Activated CD4-positive, alpha-beta T cell treated with anti-CD3 and anti-CD28 coated beads for 36 hours (primary cell): Measurements from ENCODE around the gene FOXA2. TPM values are rescaled to one million over a fixed set of nuclear protein-coding genes. Genes with fewer than 3 reads are reported as not detected.

Experiments used
- ATAC-seq: fragments of 200-7000 bp; cut with Tn5 transposase; one replicate; pipeline ENCODE4 v1.10.0; 2021; ENCODE audit warnings: mild to moderate bottlenecking, moderate library complexity
- CTCF ChIA-PET: fragments of 350-600 bp; sonication (Branson Sonifier 250); formaldehyde crosslinking; loops from one replicate; lab custom pipeline; 2021; ENCODE audit warnings: antibody characterized with exemption; lab: Charles Lee
- POLR2A ChIA-PET: fragments of 350-600 bp; sonication (Branson Sonifier 250); formaldehyde crosslinking; loops from one replicate; lab custom pipeline; 2021; ENCODE audit warnings: antibody characterized with exemption, inconsistent platforms; lab: Charles Lee
- DNase-seq: peaks from one replicate; pipeline ENCODE4 v3.0.0-alpha.2; 2020
- H3K27ac Mint-ChIP-seq: one replicate; pipeline ENCODE4 v1.8.0; 2021; ENCODE audit warnings: mixed read lengths
- H3K27me3 Mint-ChIP-seq: one replicate; pipeline ENCODE4 v1.8.0; 2021; ENCODE audit warnings: mixed read lengths
- H3K36me3 Mint-ChIP-seq: one replicate; pipeline ENCODE4 v1.8.0; 2021; ENCODE audit warnings: low read depth, mixed read lengths
- H3K4me1 Mint-ChIP-seq: one replicate; pipeline ENCODE4 v1.8.0; 2021; ENCODE audit warnings: mixed read lengths
- H3K4me3 Mint-ChIP-seq: one replicate; pipeline ENCODE4 v1.8.0; 2021; ENCODE audit warnings: mild to moderate bottlenecking, moderate library complexity, mixed read lengths
- H3K9me3 Mint-ChIP-seq: one replicate; pipeline ENCODE4 v1.8.0; 2021; ENCODE audit warnings: low read depth, mixed read lengths
- intact Hi-C, 2 experiments: fragments of 100-400 bp; cut with DNase I in 1 of 2; cut with micrococcal nuclease in 1 of 2; formaldehyde crosslinking; loops; one replicate each; pipeline versions ENCODE4 v1.14.2 to v1.15.1; 2022 to 2024; cut with DNase I, micrococcal nuclease
- total RNA-seq, 2 experiments: library from RNA; stranded (reverse); gene quantifications; one replicate each; pipeline ENCODE4 v1.2.3, GENCODE V29; 2021

Gene FOXA2
- total RNA-seq, 2 experiments from 2014 or later: not detected

DNA sequence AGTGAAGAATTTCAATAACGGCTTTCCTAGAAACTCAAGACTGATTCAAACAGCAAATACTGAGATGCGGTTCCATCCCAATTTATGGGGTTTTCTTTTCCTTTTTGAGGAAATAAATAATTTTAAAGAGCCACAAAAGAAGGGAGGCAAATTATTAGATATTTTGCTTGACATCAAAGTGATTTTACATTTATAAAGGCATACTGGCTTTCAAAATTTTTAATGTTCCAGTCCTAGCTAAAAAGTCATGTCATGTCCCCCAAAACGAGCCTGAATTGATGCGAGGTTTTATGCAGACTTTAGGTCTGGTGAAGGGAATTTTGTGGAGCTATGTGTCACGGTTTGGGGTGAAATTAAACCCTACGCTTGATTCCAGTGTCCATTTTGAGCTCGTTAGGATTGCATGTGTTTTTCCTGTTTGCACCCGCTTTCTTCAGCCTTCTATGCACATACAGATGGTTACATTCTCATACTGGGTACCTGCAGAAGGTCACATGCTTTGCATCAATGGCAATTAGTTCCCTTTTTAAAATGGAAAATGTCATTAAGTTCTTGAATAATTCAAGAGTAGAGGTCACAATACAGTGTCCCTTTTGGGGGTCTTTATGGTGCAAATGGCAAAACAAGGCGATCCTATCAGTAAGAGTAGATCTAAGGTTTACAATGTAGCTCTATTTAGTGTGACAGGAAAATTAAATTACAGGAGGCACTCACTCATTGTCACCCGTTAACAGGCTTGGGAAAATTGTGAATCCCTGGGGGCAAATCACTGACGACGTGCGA is 17.3 kb downstream of the FOXA2 start:
- Mint-ChIP-seq H3K9me3 (no peaks in the 10 kb centered on the region), H3K4me3 (no peak overlapping the region), H3K4me1 (no peaks in the 10 kb centered on the region), H3K27ac (no peak overlapping the region), H3K27me3 (peaks cover 62% of the 10 kb centered on the region), H3K36me3 (no peaks in the 10 kb centered on the region)
- no peak for DNase-seq
- intact Hi-C loops: loop anchor here in 1 of 2 experiments (2.0 to 5.0 kb wide), 2 partner anchors 16 to 1050 kb away; no protein-coding TSS in a partner anchor
- ATAC-seq: no peak
- ChIA-PET POLR2A (no interaction called here), CTCF (no interaction called here)

DNA sequence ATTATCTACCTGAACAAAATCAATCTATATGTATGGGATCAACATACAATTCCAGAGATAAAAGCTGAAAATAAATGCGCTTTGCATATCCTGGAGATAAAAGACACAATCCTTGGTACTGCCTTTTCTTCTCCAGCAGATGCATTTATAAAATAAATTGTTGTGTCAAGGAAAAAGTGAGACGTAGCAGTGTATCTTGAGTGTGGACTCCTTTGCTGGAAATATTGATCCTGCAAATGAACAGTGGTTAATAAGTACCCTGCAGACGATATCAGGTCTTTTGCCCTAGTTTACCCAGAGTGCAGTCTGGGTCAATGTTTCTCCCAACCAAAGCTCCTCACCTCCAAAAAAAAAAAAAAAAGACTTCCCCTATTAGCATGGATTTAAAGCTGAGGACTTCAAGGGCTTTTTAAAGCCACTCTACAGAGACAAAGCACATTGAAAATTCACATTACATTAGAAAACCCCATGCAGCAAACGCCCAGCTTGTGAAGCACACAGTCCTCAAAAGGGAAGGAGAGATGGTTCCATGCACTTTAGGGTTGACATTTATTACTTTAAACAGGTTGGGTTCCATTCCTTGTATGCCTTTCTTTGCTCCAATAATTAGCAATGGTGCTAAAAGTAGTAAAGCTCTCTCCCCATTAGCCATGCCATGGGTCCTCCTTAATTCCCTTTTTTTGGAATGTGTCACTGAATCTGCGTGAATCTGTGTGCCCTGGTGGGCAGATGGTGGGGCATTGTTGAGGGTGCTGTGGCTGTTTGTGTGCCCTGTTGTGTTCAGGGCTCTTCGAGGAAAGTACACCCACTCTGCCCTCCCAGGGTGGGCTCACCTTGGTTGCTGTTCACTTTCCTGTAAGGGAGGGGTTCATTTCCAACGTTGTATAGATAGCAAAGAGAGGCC is 21.1 kb downstream of the FOXA2 start:
- H3K27ac Mint-ChIP-seq: no peak overlapping the region
- H3K36me3 Mint-ChIP-seq: no peaks in the 10 kb centered on the region
- no peak overlapping the region for H3K4me3 Mint-ChIP-seq
- intact Hi-C loops: no loop called here
- DNase-seq (no peak), ATAC-seq (no peak)
- ChIA-PET CTCF (interaction anchor here (0.7 kb wide), 1 partner anchor 120 kb away, joined by 3 read pairs; no protein-coding TSS in a partner anchor), POLR2A (no interaction called here)
- H3K4me1 Mint-ChIP-seq: no peaks in the 10 kb centered on the region
- no peaks in the 10 kb centered on the region for H3K9me3 Mint-ChIP-seq
- peaks cover 59% of the 10 kb centered on the region for H3K27me3 Mint-ChIP-seq

DNA sequence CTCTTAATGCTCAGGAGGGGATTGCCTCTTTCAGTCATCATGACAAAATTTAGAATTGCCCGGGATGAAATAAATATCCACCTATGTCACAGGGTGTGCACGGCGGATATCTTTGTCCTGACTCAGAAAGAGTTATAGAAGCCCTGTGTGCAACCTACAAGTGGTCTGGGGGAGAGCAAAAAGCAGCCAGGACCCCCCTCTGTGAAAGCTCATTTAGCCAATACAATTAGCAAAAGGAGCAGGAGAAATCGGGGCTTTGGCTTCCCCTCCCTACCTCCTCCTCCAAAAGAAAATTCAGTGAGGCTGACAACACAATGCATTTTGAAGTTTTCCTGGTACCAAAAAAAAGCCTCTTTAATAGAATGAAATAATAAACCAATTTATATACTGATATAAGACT is 21.8 kb downstream of the FOXA2 start:
- Mint-ChIP-seq H3K9me3 (no peaks in the 10 kb centered on the region), H3K36me3 (no peaks in the 10 kb centered on the region), H3K4me1 (no peaks in the 10 kb centered on the region), H3K4me3 (no peak overlapping the region), H3K27me3 (peaks cover 52% of the 10 kb centered on the region), H3K27ac (no peak overlapping the region)
- ATAC-seq: no peak
- ChIA-PET POLR2A (no interaction called here), CTCF (no interaction called here)
- intact Hi-C loops: no loop called here
- no peak for DNase-seq

DNA sequence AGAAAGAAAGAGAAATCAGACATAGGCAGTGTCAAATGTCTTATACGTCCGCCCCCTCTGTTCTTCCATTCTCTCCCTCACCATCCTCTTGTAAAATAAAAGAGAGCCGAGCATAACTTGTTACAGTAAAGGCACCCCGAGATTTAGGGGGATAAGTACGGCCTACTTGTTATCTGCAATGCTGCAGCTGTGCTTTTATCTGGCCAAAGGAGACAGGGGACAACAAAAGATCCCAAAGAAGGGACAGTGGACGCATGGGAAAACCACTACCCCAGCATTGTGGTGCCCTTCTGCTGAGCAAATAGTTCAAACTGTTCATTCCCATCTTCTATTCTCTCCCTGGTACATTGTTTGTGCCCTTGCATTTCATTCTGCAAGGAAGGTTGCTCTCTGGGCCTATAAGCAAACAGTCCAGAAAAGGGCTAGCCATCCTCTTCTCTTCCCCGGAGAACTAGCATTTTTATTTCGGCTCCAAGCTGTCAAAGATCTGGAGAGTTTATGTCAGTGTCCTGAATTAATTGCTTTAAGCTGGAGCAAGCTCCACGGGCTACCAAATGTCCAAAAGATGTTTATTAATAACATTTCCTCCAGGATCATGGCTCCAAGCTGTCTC is 22.3 kb downstream of the FOXA2 start:
- intact Hi-C loops: no loop called here
- ATAC-seq (no peak), DNase-seq (no peak)
- Mint-ChIP-seq H3K27ac (no peak overlapping the region), H3K9me3 (no peaks in the 10 kb centered on the region), H3K36me3 (no peaks in the 10 kb centered on the region), H3K4me3 (no peak overlapping the region), H3K27me3 (peaks cover 50% of the 10 kb centered on the region), H3K4me1 (no peaks in the 10 kb centered on the region)
- ChIA-PET CTCF (no interaction called here), POLR2A (no interaction called here)

DNA sequence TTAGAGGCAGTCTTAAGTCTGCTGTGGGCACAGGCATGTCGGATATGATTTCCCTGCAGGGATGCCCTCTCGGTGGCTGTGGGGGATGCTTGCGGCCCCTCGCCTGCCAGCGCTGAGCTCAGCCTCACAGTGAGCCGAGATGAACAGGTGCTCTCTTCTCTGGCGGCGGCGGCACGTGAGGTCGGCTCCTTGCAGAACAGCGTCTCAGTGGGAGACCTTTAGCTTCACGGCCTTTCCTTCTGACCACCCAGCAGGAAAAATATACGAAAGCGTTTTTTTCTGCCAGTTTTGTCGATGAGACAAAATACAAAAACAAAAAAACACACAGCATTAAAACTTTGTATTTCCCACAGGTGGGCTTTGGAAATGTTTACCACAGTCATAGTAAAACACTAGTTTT is 23.6 kb downstream of the FOXA2 start:
- peaks cover 46% of the 10 kb centered on the region for H3K27me3 Mint-ChIP-seq
- no peak overlapping the region for H3K27ac Mint-ChIP-seq
- no peaks in the 10 kb centered on the region for H3K9me3 Mint-ChIP-seq
- no peak for DNase-seq
- H3K4me1 Mint-ChIP-seq: no peaks in the 10 kb centered on the region
- H3K36me3 Mint-ChIP-seq: no peaks in the 10 kb centered on the region
- no peak overlapping the region for H3K4me3 Mint-ChIP-seq
- POLR2A ChIA-PET: no interaction called here
- CTCF ChIA-PET: no interaction called here
- ATAC-seq: no peak
- intact Hi-C loops: no loop called here

DNA sequence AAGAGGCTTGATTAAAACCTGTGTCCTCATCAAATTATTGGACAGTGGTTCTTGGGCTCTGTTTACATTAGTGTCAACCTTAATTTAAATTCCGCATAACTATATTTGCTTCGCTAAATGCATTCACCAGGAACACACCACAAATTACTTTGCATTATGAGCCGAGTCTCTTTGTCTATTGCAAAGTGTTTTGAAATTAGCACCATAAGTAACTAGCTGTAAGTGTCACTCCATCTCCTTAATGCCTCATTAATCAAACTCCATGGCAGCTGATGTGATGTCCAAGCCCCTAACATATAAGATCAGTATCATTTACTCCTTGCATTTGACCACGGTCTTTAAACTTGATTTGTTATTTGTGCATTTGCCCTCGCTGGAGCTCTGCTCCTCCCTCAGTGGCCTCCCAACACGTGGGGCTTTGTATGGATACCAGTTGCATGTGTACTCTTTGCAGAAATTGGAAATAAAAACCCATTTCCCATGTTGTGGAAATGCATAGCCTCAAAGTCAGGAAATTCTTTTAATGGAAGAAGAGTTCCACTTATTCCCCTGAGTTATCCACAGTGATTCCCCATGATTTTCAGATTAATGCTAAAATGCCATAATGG is 24.6 kb downstream of the FOXA2 start:
- POLR2A ChIA-PET: no interaction called here

DNA sequence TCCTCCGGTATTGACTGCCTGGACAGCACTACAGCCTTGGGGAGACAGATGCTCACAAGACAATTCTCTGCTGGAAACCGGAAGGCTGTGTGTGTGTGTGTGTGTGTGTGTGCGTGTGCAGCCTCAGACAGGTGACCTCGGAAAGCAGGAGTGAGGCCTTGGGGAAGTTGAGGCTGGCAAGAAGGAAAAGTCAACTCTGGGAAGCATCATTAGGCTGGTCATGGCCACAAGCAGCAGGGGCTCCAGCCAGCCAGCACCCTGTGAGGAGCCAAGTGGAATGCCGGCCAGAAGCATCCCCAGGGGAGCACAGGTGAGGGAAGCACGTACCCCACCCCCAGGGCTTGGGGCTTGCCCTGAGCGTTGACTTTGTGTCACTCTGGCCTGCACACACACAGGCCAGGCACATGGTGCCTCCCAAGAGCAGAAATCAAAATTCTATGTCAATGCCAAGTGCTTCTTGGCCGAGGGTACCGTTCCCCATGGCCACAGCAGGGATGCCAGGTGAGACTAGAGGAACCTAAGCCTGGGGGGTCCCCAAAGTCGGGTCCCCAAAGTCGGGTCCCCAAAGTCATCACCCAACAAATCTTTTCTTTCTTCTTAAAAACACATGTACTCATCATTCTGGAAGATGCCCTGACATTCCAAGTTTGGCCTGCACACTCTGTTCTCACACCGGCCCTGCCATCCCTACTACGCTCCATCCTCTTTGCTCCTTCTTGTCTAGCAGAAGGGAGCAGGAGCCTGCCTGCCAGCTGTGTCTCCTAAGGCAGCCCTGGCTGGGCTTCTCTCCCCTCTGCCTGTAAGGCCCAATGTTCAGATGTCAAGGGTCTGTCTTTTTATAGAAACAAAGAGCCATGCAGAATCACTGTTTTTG is 26.7 kb downstream of the FOXA2 start:
- POLR2A ChIA-PET: no interaction called here
- intact Hi-C loops: no loop called here
- H3K9me3 Mint-ChIP-seq: no peaks in the 10 kb centered on the region
- H3K27me3 Mint-ChIP-seq: peaks cover 33% of the 10 kb centered on the region
- no peaks in the 10 kb centered on the region for H3K4me1 Mint-ChIP-seq
- no peak for DNase-seq
- no peak overlapping the region for H3K27ac Mint-ChIP-seq
- H3K36me3 Mint-ChIP-seq: no peaks in the 10 kb centered on the region
- no peak for ATAC-seq
- no peak overlapping the region for H3K4me3 Mint-ChIP-seq
- CTCF ChIA-PET: no interaction called here

More for the DNA sequence above, 24.6 kb downstream of the FOXA2 start:
- H3K4me3 Mint-ChIP-seq: no peak overlapping the region
- H3K27me3 Mint-ChIP-seq: peaks cover 46% of the 10 kb centered on the region
- no peaks in the 10 kb centered on the region for H3K4me1 Mint-ChIP-seq
- no peak for DNase-seq
- CTCF ChIA-PET: no interaction called here
- no peak for ATAC-seq
- H3K27ac Mint-ChIP-seq: no peak overlapping the region
- H3K36me3 Mint-ChIP-seq: no peaks in the 10 kb centered on the region
- H3K9me3 Mint-ChIP-seq: no peaks in the 10 kb centered on the region
- intact Hi-C loops: no loop called here

DNA sequence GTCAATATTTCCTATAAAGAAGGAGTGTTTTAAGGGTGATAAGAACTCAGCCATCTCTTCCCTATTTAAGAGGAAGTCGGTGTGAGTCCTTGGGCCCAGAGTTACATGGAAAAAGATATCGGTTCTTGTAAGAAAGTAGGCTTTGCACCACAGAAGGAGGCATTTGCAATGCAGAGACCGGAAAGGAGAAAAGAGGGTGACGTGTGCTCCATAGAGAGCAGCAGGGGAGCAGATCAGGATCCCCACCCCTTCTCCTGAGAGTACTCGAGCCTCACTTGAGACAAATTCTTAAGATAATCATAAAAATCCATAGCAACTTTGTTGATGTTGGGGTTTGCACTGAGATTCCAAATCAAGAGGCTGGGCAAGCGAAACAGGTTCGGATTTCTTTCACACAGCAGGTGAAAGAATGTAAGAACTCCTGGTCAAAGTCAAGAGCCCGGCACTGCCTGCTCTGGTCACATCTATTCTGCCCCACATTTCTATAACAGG is 27.8 kb downstream of the FOXA2 start:
- POLR2A ChIA-PET: no interaction called here
- DNase-seq (no peak), ATAC-seq (no peak)
- CTCF ChIA-PET: no interaction called here
- Mint-ChIP-seq H3K27ac (no peak overlapping the region), H3K4me1 (no peaks in the 10 kb centered on the region), H3K9me3 (no peaks in the 10 kb centered on the region), H3K4me3 (no peak overlapping the region), H3K27me3 (peaks cover 27% of the 10 kb centered on the region), H3K36me3 (no peaks in the 10 kb centered on the region)
- intact Hi-C loops: no loop called here

DNA sequence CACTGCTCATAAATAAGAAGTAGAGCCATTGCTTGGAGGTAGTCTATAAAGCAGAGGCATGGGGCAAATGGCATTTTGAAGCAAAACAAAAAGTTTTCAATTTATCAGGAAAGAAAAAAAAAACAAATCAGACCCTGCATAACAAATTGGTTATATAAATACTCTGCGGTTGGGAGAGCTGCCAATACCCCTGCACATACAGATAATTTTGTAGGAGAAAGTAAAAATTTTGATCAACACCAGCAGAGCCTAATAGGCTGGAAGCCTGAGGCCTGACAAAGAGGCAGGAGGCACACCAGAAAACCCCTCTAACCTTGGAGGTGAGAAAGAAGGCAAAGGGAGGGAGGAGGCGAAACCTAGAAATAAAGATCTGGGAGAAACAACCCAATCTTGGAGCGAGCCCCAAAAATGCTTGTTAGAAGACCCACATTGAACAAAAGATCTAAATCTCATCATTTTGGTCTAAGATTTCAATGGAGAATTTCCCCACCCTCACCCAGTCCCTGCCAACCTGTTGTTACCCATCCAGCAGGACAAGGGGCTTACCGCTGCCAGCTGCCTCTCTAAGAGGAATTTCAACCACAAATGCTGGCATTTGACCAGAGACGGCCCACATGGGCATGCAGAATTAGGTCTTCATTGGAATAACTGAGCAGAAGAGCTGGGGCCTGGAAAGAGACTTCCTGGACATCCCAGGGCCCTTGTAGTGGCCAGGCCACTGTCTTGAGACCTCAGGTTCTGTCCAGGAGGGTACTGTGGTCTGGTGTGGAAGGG is 28.4 kb downstream of the FOXA2 start:
- no peak overlapping the region for H3K4me3 Mint-ChIP-seq
- H3K9me3 Mint-ChIP-seq: no peaks in the 10 kb centered on the region
- DNase-seq: no peak
- POLR2A ChIA-PET: no interaction called here
- H3K27ac Mint-ChIP-seq: no peak overlapping the region
- no peaks in the 10 kb centered on the region for H3K4me1 Mint-ChIP-seq
- CTCF ChIA-PET: no interaction called here
- no peaks in the 10 kb centered on the region for H3K36me3 Mint-ChIP-seq
- peaks cover 24% of the 10 kb centered on the region for H3K27me3 Mint-ChIP-seq
- ATAC-seq: no peak
- intact Hi-C loops: no loop called here

DNA sequence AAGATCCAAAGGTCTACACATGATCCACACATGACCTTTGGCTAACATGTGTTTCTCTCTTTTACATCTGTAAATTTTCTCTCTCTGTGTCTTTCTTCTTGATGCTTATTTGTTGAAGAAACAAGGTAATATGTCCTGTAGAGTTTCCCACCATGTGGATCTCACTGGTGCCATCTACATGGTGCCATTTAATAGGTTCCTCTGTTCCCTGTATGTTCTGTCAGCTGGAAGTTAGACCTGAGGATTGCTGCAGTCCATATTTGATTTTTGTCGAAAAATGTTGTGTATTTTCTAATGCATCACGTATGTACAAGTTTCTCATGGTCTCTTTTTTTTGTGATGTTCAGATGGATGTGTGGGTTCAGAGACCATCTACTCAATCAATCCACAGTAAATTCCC is 30.0 kb downstream of the FOXA2 start:
- Mint-ChIP-seq H3K27me3 (peaks cover 11% of the 10 kb centered on the region), H3K9me3 (no peaks in the 10 kb centered on the region), H3K4me1 (no peaks in the 10 kb centered on the region), H3K27ac (no peak overlapping the region), H3K4me3 (no peak overlapping the region), H3K36me3 (no peaks in the 10 kb centered on the region)
- no peak for DNase-seq
- ATAC-seq: no peak
- ChIA-PET CTCF (no interaction called here), POLR2A (no interaction called here)
- intact Hi-C loops: no loop called here
